Mesenteric fat pad (tissue), 1 donor: ENCODE measurements around the gene POC1A. TPM values are rescaled to one million over a fixed set of nuclear protein-coding genes. Genes with fewer than 3 reads are reported as not detected.

Experiments
- DNase-seq: peaks from one replicate; pipeline ENCODE4 v3.0.0-alpha.2; 2020; ENCODE audit warnings: low spot score
- total RNA-seq: library from RNA; stranded (reverse); fragmentation: NEBNext Ultra II Directional; extraction: Animal tissue kit (Norgen Biotek cat#: 25700); gene quantifications from one replicate; pipeline ENCODE4 v1.2.1, GENCODE V29; 2021
- donor health status: DM: yes; HTN: yes; CAD: no.

POC1A gene
- total RNA-seq, 1 donor from 2014 or later: 2.8 TPM

GRCh38 chr3:52068730-52069129, 85.5 kb downstream of the POC1A start:
- no peak for DNase-seq

- DNase-seq: no peak
Observed at GRCh38 chr3:52068055-52068571, 86.1 kb downstream of the POC1A start.

GRCh38 chr3:52067526-52067925, 86.7 kb downstream of the POC1A start:
- DNase-seq: no peak

- no peak for DNase-seq
Observed at GRCh38 chr3:52067046-52067445, 87.2 kb downstream of the POC1A start.

- DNase-seq: no peak
Observed at GRCh38 chr3:52065264-52065756, 88.9 kb downstream of the POC1A start.

GRCh38 chr3:52064561-52064960, 89.7 kb downstream of the POC1A start:
- DNase-seq: no peak

GRCh38 chr3:52063026-52063723, 91.0 kb downstream of the POC1A start:
- DNase-seq: no peak

- DNase-seq: no peak
Observed at GRCh38 chr3:52062505-52062904, 91.7 kb downstream of the POC1A start.

- no peak for DNase-seq
Observed at GRCh38 chr3:52061121-52061910, 92.9 kb downstream of the POC1A start.

- DNase-seq: no peak
Observed at GRCh38 chr3:52059781-52060180, 94.4 kb downstream of the POC1A start.

GRCh38 chr3:52057812-52058495, 96.3 kb downstream of the POC1A start:
- DNase-seq: no peak

GRCh38 chr3:52056968-52057811, 97.0 kb downstream of the POC1A start:
- peak; percentile 100 for DNase-seq

GRCh38 chr3:52056521-52056967, 97.7 kb downstream of the POC1A start, which contains the start of gene DUSP7:
TSS of gene DUSP7 (minus strand) at chr3:52056571. CDS start at chr3:52056366, 205 bp downstream.
- DNase-seq: peak; percentile 91

- peak; percentile 90 for DNase-seq
Observed at GRCh38 chr3:52055537-52056351, 98.5 kb downstream of the POC1A start.

- no peak for DNase-seq
Observed at GRCh38 chr3:52054661-52055511, 99.3 kb downstream of the POC1A start.

- DNase-seq: no peak
Observed at GRCh38 chr3:52053307-52054304, 100.6 kb downstream of the POC1A start.

- DNase-seq: peak; percentile 94
Observed at GRCh38 chr3:52052831-52053306, 101.4 kb downstream of the POC1A start.
